HG02623 (cell line): Measurements from ENCODE around the gene RAB4B.
A peak's percentile ranks its signal among the peaks of the same experiment; 100 is the strongest.
"Not testable (repeated sequence)": the region's sequence is repeated elsewhere in the genome, so short reads cannot be mapped to it uniquely, and the experiment has no call there.

Experiments used
- ATAC-seq: cut with Tn5 transposase; IDR thresholded peaks from one replicate; pipeline ENCODE4 v1.9.1; 2021; ENCODE audit warnings: moderate library complexity; ENCODE audit not compliant: unreplicated experiment

The RAB4B gene

GRCh38 chr19:40801426-40802299, 23.6 kb downstream of the RAB4B start:
- no peak for ATAC-seq

- ATAC-seq, result no peak
Observed at GRCh38 chr19:40802300-40803169, 24.5 kb downstream of the RAB4B start.

DNA sequence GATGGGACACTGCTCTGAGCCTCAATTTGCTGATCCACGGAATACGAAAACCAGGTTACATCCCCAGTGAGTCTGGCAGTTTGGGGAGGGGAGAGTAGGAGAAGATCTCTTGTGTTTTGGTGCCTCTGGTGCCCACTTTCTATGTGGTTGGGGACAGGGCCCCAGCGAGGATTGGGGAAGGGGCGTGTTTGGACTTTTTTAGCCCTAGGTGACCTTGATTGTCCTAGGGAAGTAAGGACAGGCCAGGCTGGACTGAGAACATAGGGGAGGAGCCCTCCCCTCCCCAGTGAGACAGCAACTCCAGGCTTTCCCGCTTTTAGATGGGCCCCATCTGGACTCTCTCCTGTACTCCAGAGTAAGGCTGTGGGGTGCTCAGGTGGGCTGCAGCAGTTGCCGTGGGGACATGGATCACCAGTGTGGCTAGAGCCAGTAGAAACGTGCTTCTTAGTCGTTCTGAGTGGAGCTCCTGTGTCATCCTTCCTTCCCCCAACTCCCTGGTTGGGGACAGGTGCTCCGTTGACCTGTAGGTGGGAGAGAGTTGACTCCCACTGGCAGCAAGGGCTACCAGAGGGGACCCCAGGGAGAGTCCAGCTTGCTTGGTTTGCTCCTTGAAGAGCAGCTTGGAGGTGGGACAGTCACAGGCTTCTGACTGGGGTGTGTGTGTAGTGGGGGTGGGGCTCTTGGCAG, 25.3 kb downstream of the RAB4B start:
- no peak for ATAC-seq

DNA sequence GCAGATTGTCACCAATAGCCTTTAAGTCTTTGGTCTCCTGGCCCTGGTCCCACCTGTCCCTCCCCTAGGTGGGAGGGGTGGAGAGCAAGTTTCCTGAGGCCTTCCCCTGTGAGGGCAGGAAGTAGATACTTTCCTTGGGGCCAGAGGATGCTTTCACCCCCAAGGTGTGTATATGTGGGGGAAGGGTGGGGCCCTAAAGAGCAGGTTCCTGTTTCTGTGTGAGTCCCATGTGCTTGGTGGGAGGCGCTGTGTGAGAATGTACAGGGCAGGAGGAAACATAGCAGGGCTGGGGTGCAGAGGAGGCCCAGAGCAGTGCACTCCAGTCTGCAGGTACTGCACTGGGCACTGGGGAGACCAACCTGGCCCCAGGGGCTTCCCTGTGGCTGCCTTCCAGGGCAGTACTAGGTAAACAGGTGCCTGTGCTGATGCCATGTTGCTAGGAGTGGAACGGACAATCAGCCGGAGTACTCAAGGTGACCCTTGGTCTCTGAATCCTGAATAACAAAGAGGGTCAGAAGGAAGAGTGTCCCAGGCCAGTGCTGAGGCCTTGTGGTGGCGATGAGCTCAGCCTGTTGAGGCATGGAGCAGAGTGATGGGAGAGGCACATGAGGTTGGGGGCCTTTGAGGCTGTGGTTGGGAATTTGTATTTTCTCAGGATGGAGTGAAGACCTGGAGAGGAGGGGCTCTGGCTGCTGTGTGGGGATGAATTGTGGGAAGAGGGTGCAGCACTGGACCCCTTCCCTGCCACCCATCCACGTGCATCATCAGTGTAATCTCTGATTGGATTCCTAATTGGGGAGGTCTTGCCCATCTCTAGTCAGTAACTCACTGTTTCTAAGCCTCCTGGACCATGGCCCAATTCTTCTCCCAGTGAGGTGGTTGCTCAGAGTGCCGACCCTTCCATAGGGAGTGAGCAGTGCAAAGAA, 26.1 kb downstream of the RAB4B start:
- ATAC-seq, result no peak

GRCh38 chr19:40804783-40805242, 26.8 kb downstream of the RAB4B start:
- ATAC-seq, result no peak

DNA sequence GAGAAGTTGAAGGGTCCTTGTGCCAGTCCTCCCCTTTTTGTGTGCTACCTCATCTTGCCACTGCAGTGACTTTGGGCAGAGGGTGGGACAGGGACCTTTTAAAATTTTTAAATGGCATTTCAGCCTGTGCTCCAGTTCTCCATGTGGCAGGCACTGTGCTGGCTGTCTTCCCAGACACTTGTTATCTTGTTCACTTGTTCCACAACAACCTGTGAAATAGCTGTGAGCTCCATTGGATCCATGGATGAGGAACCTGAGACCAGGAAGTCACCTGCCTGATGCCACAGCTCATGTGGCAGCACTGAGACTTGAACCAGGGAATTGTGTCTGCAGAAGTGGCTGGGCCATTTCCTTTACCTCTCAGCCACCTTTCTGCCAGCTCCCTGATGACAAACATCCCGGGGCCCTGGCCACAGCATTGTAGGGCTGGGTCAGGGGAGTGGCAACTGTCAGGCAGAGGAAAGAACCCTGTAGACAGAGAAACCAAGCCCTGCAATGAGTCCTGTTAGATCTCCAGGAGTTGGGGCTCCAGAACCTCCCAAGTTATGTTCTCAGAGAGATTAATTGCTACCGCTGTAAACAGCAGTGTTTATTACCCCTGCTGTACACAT, 27.3 kb downstream of the RAB4B start:
- no peak for ATAC-seq

DNA sequence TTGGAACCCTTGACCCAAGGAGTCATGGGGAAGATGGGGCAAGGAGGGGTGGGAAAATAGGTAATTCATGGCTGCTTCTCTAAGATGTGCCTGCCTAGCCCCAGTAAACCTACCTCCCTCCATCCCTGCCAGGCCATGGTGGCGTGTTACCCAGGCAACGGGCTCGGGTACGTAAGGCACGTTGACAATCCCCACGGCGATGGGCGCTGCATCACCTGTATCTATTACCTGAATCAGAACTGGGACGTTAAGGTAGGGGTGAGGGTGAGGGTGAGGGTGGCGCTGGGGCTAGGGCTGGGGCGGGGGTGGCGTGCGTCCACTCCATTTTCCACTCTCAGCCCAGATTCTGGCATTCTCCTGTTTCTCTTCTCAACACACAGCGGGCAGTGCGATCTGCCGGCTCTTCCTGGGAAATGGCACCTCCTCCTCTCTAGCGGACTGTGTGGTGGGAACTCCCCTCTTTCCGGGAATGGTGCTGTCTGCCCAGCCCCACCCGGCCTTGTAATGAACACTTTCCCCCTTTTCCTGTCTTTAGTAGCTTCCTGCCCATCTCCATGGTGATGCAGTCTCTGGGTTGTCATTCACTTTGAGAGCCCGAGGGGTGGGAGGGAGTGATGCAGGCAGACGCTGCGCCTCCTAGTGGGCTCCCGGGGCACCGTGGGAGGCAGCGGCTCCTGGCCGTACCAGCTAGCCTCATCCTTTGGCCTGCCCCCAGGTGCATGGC, 28.5 kb downstream of the RAB4B start:
- ATAC-seq, result peak; percentile 38

DNA sequence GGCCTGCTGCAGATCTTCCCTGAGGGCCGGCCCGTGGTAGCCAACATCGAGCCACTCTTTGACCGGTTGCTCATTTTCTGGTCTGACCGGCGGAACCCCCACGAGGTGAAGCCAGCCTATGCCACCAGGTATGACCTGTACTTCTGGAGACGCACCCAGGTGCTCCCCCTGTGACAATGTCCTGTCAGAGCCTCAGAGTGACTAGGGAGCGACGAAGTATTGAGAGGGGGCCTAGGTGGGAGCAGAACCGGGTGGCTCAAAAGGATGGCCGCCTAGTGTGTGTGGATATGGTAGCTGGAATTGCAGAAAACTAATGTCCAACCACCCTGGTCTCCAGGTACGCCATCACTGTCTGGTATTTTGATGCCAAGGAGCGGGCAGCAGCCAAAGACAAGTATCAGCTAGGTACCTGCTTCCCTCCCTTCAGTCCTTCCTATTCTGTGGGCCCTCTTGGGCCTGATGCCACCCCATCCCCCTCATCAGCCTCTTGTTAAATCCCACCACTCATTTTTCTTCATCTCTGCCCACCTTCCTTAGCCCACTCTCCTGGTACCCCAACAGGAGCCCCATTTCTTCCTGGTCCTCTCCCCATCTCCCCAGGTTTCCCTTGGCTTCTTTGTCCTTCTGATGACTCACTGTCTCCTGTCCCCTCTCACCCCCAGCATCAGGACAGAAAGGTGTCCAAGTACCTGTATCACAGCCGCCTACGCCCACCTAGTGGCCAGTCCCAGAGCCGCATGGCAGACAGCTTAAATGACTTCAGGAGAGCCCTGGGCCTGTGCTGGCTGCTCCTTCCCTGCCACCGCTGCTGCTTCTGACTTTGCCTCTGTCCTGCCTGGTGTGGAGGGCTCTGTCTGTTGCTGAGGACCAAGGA, 29.3 kb downstream of the RAB4B start:
- no peak for ATAC-seq

DNA sequence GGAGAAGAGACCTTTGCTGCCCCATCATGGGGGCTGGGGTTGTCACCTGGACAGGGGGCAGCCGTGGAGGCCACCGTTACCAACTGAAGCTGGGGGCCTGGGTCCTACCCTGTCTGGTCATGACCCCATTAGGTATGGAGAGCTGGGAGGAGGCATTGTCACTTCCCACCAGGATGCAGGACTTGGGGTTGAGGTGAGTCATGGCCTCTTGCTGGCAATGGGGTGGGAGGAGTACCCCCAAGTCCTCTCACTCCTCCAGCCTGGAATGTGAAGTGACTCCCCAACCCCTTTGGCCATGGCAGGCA, 29.9 kb downstream of the RAB4B start:
- ATAC-seq, result no peak

GRCh38 chr19:40808497-40808896, 30.4 kb downstream of the RAB4B start:
- no peak for ATAC-seq

DNA sequence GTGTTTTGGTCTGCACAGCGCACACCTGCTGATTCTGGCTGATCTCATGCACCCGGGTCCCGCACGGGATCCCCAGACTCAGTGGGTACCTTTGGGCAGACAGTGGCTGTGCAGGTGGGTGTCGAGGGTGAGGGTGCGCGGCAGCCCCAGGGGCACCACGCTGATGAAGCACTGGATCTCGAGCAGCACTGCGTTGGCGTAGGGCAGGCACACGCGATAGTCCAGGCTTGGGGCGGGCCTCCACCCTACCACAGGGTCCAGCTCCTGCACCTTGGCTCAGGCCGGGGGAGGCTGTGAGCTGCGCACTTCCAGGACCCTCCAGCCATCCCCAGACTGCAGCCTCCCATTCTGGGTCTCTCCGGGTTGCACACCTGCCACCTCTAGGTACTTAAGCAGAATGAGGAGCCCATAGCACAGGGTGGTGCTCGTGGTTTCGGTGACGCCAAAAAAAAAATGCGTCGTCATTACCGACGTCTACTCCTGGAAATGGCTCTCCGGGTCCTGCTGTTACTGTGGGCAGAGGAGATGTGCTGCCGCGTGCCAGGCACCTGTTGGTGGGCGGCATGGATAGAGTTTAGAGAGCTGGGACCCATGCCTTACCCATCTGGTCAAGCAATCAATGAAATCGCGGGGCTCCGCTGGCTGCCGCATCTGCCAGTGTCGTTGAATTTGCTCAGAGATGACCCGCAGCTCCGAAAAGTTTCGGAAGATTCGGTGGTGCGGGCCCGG, 31.5 kb downstream of the RAB4B start:
- no peak for ATAC-seq

DNA sequence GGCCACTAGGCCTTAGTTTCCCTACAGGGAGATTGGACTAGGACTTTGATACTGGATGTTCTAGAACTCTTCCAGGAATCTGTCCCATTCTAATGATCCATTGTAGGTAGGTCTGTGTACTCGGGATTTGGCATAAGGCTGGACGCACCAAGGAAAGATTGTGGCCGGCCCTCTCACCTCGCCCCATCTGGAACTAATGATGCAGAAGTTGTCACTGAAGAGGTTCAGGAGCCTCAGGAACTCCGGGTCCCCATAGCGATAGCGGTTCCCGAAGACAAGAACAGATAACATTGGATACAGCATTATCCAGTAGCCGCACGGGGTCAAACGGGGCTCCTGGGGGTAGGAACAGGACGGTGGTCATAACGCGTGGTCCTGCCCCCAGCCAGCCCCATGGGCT, 32.1 kb downstream of the RAB4B start:
- ATAC-seq, result no peak

DNA sequence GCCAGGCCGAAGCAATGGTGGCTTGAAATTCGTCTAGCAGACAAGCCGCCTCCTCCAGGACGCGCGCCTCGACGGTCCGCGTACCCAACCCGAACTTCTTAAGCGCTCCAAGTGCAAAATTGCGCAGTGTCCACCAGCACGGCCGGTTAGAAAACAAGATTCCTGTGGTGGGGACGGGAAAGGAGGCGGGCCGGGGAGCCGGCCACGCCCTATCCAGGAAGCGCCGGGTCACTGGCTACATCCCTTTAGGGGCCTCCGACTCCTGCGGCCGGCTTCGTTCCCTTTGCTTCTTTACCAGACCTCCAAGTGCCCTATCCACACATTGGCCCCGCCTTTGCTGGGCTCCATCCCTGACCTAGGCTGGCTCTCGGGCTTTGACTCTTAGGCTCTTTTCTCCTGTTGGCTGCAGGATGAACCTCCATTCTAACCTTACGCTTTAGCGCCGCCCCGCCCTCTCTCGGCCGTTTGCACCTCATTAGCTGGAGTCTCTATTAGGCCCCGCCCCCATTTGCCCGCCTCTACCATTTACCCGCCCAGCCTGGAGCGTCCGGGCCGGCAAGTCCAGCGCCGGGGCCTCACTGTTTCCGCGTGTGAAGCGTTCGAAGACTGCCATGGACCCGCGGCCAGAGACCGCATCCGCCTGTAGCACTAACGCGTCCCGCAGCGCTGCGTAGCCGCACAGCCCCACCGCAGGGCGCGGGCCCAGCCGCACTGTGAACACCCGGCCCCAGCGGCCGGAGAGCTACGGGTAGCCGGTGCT, 32.8 kb downstream of the RAB4B start:
- not testable (repeated sequence) for ATAC-seq

DNA sequence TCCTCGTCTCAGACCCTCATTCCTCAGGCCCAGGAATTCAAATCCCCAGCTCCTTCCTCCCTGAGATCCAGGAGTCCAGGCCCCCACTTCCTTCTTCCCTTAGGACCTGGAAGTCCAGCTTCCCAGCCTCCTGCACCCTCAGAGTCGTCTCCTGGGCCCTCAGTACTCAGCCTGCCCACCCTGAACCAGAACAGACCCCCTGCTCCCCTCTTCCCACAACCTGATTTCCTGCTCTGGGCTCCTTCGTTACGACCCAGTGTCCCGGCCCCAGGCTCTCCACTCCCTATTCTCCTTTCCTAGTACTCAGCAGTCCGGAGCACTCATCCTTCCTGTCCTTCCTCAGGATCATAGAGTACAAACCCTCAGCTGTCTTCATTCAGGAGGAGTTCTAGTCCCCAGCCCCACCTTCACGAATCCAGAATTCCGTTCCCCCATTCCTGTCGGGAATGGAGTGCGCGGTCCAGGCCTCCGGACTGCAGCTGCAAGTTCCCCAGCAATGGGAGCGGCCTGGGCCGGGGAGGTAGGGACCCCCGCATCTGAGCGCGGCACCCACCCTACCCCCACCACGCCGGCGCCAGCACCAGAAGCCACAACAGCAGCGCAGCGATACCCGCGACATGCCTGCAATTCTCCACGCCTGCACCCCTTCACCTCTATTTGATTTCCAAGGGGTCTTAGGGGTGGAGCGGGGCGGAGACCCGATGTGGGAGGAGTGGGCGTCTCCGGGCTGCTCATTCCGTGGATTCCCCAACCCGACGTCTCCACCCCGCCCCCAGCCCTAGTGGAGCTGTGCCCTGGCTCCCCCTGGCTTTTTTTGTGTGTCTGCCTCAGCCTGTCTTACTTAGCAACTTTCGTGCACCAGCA, 33.7 kb downstream of the RAB4B start:
- no peak for ATAC-seq

GRCh38 chr19:40812571-40812970, 34.5 kb downstream of the RAB4B start:
- not testable (repeated sequence) for ATAC-seq

GRCh38 chr19:40813182-40813581, 35.1 kb downstream of the RAB4B start:
- ATAC-seq, result no peak
